Measurements from ENCODE around the gene IRX5.
A peak's percentile ranks its signal among the peaks of the same experiment; 100 is the strongest.

IRX5 gene

GRCh38 chr16:54947616-54948015 lies 17.0 kb downstream of the IRX5 start:
- no peak for TF ChIP-seq CTCF (IDR thresholded peaks at IDR 0.05; ENCODE audit: insufficient read depth, low read length, missing control alignments)
- CTCF ChIA-PET: interaction anchor here (0.7 to 4.0 kb wide), 3 partner anchors 10 to 17 kb away, joined by 3 to 25 read pairs (median 3); partner anchors contain the start of gene IRX5
- POLR2A ChIA-PET: interaction anchor here (0.7 kb wide), 1 partner anchor 523 kb away, joined by 3 read pairs; no protein-coding TSS in a partner anchor
- no peak for DNase-seq (ENCODE audit: low read depth, low spot score)
- H3K4me3 ChIP-seq (ENCODE audit: low read depth, low read length): no peak overlapping the region

- no peak for TF ChIP-seq CTCF (IDR thresholded peaks at IDR 0.05; ENCODE audit: insufficient read depth, low read length, missing control alignments)
- POLR2A ChIA-PET: no interaction called here
- CTCF ChIA-PET: interaction anchor here (1.3 kb wide), 1 partner anchor 14 kb away, joined by 3 read pairs; no protein-coding TSS in a partner anchor
- DNase-seq (ENCODE audit: low read depth, low spot score): no peak
- H3K4me3 ChIP-seq (ENCODE audit: low read depth, low read length): no peak overlapping the region
Measured at GRCh38 chr16:54952195-54952594, 21.5 kb downstream of the IRX5 start.

GRCh38 chr16:54953461-54953860 lies 22.8 kb downstream of the IRX5 start:
- DNase-seq (ENCODE audit: low read depth, low spot score): no peak
- CTCF ChIA-PET: interaction anchor here (1.0 to 1.2 kb wide), 2 partner anchors 22 to 304 kb away, joined by 3 to 4 read pairs; no protein-coding TSS in a partner anchor
- TF ChIP-seq CTCF (IDR thresholded peaks at IDR 0.05; ENCODE audit: insufficient read depth, low read length, missing control alignments): no peak
- POLR2A ChIA-PET: no interaction called here
- H3K4me3 ChIP-seq (ENCODE audit: low read depth, low read length): no peak overlapping the region

GRCh38 chr16:54954220-54954619 lies 23.6 kb downstream of the IRX5 start:
- no peak for DNase-seq (ENCODE audit: low read depth, low spot score)
- no peak for TF ChIP-seq CTCF (IDR thresholded peaks at IDR 0.05; ENCODE audit: insufficient read depth, low read length, missing control alignments)
- CTCF ChIA-PET: interaction anchor here (1.2 kb wide), 1 partner anchor 22 kb away, joined by 4 read pairs; no protein-coding TSS in a partner anchor
- POLR2A ChIA-PET: no interaction called here
- H3K4me3 ChIP-seq (ENCODE audit: low read depth, low read length): no peak overlapping the region

GRCh38 chr16:54955757-54956156 lies 25.1 kb downstream of the IRX5 start:
- POLR2A ChIA-PET: no interaction called here
- no peak for TF ChIP-seq CTCF (IDR thresholded peaks at IDR 0.05; ENCODE audit: insufficient read depth, low read length, missing control alignments)
- no peak overlapping the region for H3K4me3 ChIP-seq (ENCODE audit: low read depth, low read length)
- DNase-seq (ENCODE audit: low read depth, low spot score): no peak
- CTCF ChIA-PET: no interaction called here

- CTCF ChIA-PET: interaction anchor here (0.6 to 1.2 kb wide), 5 partner anchors 10 to 1427 kb away, joined by 3 to 4 read pairs (median 3); no protein-coding TSS in a partner anchor
- H3K4me3 ChIP-seq (ENCODE audit: low read depth, low read length): no peak overlapping the region
- peak; percentile 20 for TF ChIP-seq CTCF (IDR thresholded peaks at IDR 0.05; ENCODE audit: insufficient read depth, low read length, missing control alignments)
- no peak for DNase-seq (ENCODE audit: low read depth, low spot score)
- POLR2A ChIA-PET: no interaction called here
Measured at GRCh38 chr16:54957403-54958166, 26.9 kb downstream of the IRX5 start.
